NCI-H524 (cell line): ENCODE data around the gene SRP14.
"Not testable (repeated sequence)": the region's sequence is repeated elsewhere in the genome, so short reads cannot be mapped to it uniquely, and the experiment has no call there.

Experiments
- DNase-seq, 2 experiments: peaks; one replicate each; lab custom pipeline; 2025; lab: John Stamatoyannopoulos, UW

SRP14 gene

GRCh38 chr15:40050788-40051470 is 11.9 kb upstream of the SRP14 start:
- peak in 1 of 2 experiments; percentile 15 for DNase-seq

DNA sequence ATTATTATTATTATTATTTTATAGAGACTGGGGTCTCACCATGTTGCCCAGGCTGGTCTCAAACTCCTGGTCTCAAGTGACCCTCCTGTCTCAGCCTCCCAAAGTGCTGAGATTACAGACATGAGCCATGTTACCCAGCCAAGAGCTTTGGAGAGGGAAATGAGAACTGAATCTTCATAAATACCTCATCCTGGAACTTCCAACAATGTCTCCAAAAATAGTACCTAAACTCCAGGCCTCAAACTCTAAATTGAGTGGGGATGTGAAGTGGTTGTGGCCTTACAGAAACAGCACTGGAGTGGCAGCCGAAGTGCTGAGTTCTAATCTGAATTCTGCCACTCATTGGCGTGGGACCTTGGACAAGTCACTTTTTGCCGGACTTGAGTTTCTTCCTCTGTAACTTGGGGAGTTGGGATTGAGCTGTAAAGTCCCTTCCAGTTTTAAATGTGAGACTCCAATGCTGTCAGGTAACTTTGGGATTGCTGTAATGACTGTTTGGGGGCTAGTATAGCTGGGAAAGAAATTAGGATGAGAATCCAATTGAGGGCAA is 10.0 kb upstream of the SRP14 start:
- DNase-seq, result no peak

DNA sequence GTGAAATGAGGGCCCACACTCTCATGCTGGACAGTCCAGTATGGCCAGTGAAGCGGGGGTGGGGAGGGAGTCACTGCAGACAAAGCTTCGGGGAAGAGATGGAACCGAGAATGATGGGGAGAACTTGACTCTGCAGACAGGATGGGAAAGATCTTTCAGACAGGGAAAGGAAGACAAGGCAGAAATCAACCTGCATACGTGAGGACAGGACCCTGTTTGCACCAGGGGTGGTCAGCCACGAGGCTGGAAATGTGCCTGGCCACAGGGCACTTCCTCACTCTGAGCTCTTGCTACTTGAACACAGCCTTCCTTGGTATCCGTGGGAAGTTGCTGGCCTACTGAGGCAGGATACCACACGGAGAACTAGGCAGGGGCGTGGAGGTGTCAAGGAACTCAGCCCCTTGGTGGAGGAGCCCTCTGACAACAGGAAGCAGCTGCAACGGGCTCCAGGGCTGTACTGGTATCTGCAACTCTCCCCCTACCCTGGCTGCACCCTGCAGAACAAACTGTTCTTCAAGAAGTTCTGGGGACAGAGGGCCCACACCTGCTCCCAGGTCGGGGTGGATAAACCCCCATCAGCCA is 9.3 kb upstream of the SRP14 start:
- DNase-seq, result no peak

DNA sequence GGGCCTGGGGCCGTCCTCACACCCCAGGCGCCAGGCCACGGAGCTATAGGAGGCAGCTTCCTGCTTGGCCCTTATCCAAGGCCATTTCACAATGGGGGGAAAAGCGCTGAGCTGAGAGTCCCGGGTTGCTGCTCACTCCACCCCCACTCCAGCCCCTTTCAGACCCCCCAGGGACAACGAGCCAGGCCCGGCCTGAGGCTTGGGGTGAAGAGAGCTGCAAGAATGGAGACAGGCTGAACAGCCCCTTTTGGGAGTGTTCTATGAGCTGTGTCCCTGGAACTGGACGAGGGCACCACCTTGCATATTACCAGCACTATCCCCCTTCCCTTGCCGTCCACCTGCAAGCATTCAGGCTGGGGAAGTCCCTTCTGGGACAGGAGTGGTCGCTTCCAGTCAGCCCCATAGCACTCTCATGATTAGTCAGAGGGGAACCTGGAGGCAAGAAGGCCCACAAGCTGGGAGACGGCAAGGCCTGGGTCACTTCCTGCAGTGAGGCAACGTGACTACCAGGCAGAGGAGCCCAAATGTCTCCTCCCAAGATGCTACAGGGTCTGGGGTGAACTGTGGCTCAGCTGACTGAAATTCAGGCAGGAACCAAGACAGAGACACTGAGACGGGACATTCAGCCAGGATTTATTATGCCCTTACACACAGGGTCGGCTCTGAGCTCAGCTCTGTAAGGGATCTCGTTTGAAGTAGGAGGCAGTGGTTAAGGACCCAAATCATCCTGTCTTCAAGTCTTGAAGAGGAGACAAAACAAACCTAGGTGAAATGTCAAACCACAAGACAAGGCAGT is 8.6 kb upstream of the SRP14 start:
- DNase-seq, result no peak

DNA sequence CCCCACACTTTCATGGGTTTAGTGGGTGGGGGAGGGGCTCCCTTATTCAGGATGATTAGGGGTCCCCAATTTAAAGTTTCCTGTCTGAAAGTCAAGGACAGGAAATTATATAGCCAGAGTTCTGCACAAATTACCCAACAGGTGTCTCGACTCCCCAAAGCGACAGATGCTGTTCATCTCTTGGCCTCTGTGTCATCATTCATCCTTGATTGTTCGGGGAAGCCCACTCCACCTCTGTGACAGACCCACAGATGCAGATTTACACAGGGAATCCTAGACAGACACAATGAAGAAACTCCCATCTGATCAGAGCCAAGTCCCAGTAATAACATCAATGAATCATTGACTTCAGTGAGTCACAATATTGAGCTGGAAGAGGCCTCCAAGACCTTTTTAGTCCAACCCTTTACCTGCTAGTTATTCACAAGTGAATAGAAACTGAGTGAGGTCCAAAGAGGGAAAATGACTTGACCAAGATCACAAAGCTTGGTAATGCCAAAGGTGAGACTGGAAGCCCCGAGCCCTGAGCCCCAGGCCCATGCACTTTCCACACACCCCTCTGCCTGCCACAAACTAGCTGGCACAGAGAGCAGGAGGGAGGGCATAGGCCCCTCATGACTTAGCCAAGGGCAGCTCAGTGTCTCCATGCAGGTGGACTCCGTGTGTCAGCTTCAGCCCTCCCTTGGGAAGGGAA is 7.9 kb upstream of the SRP14 start:
- DNase-seq, result peak in 1 of 2 experiments; percentile 9

- no peak for DNase-seq
Measured at GRCh38 chr15:40045572-40046217, 6.7 kb upstream of the SRP14 start.

GRCh38 chr15:40044717-40045571 is 6.0 kb upstream of the SRP14 start:
- DNase-seq, result peak; percentile 50 to 79

DNA sequence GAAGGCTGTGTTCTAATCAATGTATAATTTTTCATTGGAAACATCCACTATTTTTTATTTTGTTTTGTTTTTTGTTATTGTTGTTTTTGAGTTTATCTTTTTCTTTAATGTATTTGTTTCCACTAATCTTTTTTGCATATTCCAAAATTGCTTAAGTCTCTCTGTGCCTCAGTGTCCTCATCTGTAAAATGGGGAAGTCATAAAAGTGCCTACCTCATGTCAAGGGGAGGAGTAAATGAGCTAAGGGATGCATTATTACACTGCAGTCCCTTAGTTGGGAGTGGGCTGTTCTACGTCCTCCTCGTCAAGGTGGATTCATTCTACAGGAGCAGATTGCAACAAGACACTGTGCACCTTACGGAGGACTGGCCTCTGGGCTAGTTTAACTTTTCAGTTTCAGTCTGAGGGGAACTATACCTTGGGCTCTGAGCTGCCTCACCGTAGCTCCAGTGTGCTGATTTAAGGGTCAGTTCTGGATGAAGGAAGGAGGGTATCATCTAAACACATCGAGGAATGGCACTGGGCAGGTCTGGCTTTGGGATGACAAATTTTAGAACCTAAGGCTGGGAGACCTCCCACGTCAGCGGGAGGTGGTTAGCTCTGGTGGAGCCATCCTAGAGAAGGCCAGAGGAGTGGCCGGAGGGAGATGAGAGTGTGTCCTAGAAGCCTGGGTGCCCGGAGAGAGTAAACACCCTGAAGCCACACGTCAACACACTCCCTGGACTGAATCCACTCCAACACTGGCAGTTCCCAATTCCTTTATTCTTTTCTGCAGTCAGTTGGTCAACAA is 5.1 kb upstream of the SRP14 start:
- no peak for DNase-seq

- no peak for DNase-seq
Measured at GRCh38 chr15:40042791-40043320, 3.9 kb upstream of the SRP14 start.

DNA sequence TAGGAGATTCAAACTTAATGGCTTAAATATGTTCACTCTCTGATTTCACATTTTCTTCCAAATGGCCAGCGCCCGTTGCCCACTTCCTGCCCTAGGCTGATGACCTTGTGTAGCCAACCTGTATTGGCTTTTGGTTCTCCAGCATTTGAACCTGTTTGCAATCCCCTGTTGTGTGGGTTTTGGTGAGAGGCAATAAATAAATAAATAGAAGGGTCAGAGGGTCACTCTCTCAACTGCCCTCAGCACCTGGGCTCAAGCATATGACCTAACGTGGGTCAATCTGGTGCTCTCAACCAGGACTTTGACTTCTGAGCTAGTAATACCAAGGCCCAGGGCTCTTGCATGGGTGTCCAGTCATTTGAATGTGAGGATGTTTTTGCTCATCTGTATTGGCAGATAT is 1.8 kb upstream of the SRP14 start:
- DNase-seq, result no peak

GRCh38 chr15:40040293-40040635 is 1.3 kb upstream of the SRP14 start:
- DNase-seq, result no peak

DNA sequence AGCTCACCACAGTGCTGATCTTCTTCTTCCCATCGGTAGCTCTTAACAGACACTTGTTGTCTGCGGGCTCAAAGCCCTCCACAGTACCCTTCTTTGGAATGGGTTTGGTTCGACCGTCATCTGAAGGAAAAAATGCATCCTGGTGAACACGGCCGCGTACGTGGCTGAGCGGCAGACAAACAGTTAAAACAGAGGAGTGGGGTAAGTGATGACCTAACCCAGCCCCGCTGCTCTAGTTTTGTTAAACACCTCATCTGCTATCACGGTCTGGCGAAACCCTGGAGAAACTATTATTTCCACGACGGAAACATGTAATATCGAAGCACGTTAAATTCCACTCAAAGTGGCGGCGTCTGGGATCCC is 725 bp downstream of the SRP14 start:
- DNase-seq, result peak in 1 of 2 experiments; percentile 39

DNA sequence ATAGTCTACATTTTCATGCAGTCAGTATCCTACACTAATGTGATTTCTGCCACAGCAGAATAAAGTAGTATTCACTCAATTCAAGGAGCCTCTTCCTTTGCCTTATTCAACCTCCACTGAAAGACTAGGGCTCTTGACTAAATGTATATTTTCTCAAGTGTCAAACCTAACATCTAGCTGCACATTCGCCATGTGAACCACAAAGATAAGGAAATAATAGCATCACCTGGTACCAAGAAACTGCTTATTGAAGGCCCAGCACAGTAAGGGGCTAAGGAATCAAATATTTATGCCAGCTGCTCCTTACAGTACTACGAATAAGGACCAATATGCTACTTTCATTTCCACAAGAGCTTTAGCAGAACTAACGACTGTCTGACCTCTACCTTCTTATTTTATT is 1.3 kb downstream of the SRP14 start:
- no peak for DNase-seq

GRCh38 chr15:40035182-40035581 is 3.8 kb downstream of the SRP14 start:
- not testable (repeated sequence) for DNase-seq

DNA sequence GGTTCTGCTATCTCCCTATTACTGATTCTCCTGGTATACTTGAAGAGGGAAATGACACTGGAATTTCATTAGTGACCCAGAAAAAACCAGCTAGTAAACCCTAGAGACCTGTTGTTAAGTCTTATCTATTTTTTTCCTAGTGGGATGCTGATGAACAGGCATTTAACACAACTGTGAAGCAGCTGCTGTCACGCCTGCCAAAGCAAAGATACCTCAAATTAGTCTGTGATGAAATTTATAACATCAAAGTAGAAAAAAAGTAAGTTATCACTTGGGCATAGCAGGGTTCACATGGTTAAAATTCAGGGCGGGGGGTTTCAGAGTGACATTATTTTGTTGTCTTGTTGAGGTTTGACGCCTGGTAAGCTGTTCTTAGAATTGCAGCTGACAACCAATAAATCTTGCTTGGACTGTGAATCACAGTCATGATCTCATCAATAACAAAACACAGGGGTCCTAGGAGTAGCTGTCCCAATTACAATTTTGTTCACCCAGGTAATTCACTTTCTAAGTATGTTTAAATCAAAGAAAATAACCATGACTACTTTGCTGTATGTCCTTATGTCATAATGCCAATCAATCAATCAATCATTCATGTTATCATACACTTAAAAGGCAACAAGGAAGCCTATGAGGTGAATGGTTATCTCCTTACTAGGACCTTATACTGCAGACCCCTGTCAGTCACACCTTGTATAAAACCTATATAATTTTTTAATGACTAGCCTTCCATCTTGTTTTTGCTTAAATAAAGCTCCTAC is 4.6 kb downstream of the SRP14 start:
- DNase-seq, result no peak

GRCh38 chr15:40032125-40032839 is 6.7 kb downstream of the SRP14 start:
- DNase-seq, result no peak

- no peak for DNase-seq
Measured at GRCh38 chr15:40031300-40031699, 7.7 kb downstream of the SRP14 start.
